ENCODE measurements around the gene MSI2.

DNA sequence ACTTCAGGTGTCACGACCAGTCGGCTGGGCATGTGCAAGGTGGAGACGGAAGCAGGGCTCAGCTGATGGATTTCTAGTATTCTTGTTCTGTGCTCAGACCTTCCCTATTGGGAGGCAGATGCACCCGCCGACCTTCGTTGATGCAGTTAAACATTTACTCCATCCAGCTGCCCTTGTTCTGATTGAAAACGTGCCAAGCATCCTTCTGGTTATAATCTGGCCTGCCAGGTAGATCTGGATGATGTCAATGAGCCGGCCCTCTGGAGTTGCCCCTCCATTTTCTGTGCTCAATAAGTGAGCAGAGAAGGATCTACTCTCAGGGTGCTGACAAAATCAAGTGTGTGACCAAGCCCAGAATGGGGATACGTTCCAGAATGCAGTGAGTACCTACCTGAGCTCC, 450.4 kb downstream of the MSI2 start:
- TF ChIP-seq, protein P1, sequence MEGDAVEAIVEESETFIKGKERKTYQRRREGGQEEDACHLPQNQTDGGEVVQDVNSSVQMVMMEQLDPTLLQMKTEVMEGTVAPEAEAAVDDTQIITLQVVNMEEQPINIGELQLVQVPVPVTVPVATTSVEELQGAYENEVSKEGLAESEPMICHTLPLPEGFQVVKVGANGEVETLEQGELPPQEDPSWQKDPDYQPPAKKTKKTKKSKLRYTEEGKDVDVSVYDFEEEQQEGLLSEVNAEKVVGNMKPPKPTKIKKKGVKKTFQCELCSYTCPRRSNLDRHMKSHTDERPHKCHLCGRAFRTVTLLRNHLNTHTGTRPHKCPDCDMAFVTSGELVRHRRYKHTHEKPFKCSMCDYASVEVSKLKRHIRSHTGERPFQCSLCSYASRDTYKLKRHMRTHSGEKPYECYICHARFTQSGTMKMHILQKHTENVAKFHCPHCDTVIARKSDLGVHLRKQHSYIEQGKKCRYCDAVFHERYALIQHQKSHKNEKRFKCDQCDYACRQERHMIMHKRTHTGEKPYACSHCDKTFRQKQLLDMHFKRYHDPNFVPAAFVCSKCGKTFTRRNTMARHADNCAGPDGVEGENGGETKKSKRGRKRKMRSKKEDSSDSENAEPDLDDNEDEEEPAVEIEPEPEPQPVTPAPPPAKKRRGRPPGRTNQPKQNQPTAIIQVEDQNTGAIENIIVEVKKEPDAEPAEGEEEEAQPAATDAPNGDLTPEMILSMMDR (IDR thresholded peaks at IDR 0.05), result no peak
- TF ChIP-seq POLR2A (IDR thresholded peaks at IDR 0.05), result no peak
